AG10803 (cell line): Measurements from ENCODE around the gene HS3ST1.

Experiments used
- DNase-seq: peaks from one replicate; pipeline ENCODE4 v3.0.0; 2010; ENCODE audit warnings: low read depth
- H3K4me3 ChIP-seq: 2 replicates; pipeline ENCODE4 v1.5.1; 2011; ENCODE audit warnings: mild to moderate bottlenecking, low read length, control low read depth
- TF ChIP-seq, protein P1 (sequence below): conservative IDR thresholded peaks from 2 replicates; pipeline ENCODE4 v1.5.1; 2011; ENCODE audit warnings: mild to moderate bottlenecking, low read length, control low read depth, inconsistent platforms

The HS3ST1 gene

DNA sequence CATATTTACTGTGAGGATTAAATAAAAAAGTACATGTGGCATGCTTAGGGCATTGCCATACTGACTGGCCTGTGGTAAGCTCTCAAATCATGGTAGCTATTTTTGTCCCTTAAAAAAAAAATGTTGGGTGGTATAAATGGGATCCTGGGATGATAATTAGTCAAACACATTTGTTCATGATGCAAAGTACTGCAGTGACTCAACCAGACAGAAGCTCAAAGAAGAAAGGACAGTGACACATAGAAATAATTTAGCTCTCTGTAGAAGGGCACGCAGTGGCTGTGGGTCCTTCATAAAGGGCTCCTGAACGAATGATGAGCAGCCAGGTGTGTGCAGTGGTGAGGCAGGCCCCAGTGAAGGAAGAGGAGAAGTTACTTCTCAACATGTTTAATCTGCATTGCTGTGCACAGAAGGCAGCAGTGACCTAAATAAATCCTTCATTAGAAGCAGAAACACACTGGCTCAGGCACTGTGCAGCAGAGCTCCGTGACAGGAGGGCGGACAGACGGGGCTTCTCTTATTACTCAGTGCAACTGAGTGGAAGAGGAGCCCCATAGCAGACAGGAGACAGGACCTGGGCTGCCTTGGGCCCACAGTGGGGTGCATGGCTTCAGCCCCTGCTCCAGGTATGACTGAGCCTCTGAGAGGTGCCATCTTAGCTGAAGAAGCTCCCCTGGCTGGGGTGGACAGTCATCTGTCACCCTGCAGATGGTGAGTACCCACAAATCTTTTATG, 20.3 kb downstream of the HS3ST1 start:
- H3K4me3 ChIP-seq: no peak overlapping the region
- TF ChIP-seq, protein P1, sequence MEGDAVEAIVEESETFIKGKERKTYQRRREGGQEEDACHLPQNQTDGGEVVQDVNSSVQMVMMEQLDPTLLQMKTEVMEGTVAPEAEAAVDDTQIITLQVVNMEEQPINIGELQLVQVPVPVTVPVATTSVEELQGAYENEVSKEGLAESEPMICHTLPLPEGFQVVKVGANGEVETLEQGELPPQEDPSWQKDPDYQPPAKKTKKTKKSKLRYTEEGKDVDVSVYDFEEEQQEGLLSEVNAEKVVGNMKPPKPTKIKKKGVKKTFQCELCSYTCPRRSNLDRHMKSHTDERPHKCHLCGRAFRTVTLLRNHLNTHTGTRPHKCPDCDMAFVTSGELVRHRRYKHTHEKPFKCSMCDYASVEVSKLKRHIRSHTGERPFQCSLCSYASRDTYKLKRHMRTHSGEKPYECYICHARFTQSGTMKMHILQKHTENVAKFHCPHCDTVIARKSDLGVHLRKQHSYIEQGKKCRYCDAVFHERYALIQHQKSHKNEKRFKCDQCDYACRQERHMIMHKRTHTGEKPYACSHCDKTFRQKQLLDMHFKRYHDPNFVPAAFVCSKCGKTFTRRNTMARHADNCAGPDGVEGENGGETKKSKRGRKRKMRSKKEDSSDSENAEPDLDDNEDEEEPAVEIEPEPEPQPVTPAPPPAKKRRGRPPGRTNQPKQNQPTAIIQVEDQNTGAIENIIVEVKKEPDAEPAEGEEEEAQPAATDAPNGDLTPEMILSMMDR: no peak
- DNase-seq: no peak

DNA sequence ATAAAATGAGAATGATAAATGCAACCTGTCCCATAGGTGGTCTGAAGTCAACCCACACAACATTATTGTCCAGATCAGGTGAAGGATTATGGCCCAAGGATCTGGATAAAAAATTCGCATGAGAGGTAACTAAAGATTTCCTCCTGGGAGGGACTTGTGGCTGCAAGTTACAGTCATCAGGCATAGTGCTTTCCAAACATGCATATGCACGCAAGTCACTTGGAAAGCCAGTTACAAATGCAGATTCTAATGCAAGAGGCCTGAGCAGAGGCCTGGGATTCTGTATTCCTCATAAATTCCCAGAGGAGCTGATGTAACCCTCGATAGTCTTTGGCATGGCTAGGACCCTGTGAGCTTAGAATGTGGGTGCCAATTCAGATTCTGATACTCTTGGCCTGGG, 21.1 kb downstream of the HS3ST1 start:
- no peak for DNase-seq
- TF ChIP-seq, protein P1: no peak
- H3K4me3 ChIP-seq: no peak overlapping the region

DNA sequence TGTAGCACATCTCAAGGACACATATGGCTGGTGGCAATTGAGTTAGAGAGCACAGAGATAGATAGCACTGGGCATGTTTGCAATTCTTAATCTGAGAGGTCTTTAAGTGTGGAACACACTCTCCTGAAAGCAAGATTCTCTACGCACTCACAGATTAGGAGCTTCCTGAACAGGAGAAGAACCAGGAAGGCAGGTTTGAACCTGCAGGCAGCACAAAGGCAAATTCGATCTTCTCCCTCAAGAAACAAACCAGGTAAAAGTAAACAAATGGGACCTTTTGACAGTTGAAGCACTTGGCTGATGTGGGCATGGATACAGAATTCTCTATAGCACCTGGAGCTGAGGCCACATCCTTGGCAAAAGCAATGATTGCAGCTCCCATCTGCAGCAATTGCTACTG, 24.3 kb downstream of the HS3ST1 start:
- no peak overlapping the region for H3K4me3 ChIP-seq
- TF ChIP-seq, protein P1: no peak
- DNase-seq: no peak

DNA sequence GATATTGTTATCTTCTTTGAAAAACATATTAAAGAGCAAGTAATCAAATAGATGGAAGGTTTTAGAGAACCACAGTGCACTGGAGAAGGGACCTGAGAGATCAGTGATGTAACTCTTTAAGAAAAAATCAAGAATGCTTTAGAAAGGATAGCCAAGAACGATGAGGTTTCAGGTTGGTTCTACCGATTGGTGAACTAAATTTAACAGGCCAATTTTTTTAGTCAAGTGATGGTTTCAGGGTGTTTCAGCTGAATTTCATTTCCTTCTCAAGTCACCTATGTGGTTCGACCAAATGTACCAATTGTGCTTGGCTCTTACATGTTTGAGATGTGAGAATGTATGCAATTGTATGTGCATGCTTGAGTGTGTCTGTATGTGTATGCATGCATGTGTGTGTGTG, 26.5 kb downstream of the HS3ST1 start:
- no peak for DNase-seq
- TF ChIP-seq, protein P1: no peak
- no peak overlapping the region for H3K4me3 ChIP-seq

DNA sequence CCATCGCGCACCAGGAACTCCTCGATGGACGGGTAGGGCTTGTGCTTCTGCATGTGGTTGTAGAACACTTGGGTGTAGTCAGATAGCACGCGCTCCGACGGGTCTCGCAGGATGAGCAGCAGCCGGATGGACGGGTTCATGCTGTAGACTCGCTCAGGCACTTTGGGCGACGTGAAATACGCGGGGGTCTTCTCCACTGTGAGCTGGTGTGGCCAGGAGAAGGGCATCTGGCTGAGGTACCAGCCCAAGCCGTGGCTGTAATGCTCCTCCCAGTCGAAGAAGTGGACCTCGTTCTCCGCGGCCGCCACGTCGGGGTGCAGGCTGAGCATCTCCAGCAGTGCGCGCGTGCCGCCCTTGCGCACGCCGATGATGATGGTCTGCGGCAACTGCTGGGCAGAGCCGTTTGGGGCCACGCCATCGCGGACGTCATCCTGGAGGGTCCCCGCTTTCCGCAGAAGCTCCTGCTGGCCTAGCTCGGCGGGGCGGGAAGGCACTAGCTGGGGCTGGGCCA, 29.2 kb downstream of the HS3ST1 start:
- no peak overlapping the region for H3K4me3 ChIP-seq
- DNase-seq: no peak
- TF ChIP-seq, protein P1: no peak

DNA sequence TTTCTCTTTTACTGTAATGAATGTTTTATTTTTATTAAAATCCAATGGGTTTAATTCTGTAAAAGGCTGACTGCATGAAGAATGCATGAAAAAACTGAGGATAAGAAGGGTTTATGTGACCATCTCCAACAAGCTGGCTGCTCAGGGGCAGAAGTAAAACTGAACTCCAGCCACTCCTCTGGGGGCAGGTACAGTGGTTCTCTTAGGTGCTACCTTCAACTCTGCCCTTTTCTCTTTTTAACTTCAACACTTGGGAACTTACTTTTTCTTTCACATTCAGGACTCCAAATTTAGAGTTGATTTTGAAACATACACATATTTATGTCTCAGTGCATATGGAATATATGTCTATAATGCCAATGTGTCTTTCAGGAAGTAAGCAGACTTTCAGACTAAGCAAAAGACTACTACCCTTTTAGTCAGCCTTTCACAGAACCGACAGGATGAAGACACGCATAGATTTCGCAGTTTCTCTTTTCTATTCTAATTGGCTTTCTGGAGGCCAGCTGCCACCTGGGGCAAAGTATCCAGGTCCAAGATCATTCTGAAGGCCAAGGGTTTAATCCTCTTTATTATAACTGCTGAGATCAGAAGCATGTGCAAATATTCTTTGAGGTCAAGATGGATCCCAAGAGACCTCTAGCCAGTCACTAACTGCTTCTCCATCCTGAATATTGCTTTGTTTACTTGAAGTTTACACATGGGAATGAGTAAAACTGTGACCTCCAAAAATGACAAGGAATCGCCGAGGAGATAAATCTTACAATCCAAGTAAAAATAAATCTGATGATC, 30.7 kb downstream of the HS3ST1 start:
- TF ChIP-seq, protein P1: no peak
- no peak overlapping the region for H3K4me3 ChIP-seq
- DNase-seq: no peak
